Mesenchymal stem cell (in vitro differentiated cells and primary cell): Measurements from ENCODE around the gene RUFY3.
"Not testable (repeated sequence)": the region's sequence is repeated elsewhere in the genome, so short reads cannot be mapped to it uniquely, and the experiment has no call there.

Experiments
- DNase-seq: peaks from one replicate; pipeline ENCODE4 v3.0.0-alpha.2; 2013
- H2AFZ ChIP-seq: one replicate; pipeline ENCODE4 v1.6.1; 2013; ENCODE audit warnings: low read depth, mild to moderate bottlenecking, control low read depth, inconsistent platforms, low read length, moderate library complexity
- H2AK5ac ChIP-seq: 2 replicates; pipeline ENCODE4 v1.6.1; 2013; ENCODE audit warnings: low read length, moderate library complexity, mild to moderate bottlenecking, inconsistent platforms; ENCODE audit not compliant: severe bottlenecking
- H2BK120ac ChIP-seq: one replicate; pipeline ENCODE4 v1.6.1; 2013; ENCODE audit warnings: low read depth, mild to moderate bottlenecking, inconsistent platforms, low read length, moderate library complexity
- H2BK12ac ChIP-seq, 2 experiments: one replicate each; pipeline ENCODE4 v1.6.1; 2013; ENCODE audit warnings: inconsistent platforms in 2 of 2, low read length in 2 of 2, mild to moderate bottlenecking in 2 of 2, moderate library complexity in 2 of 2, control low read depth in 1 of 2
- H2BK15ac ChIP-seq: one replicate; pipeline ENCODE4 v1.6.1; 2013; ENCODE audit warnings: mild to moderate bottlenecking, low read depth, inconsistent platforms; ENCODE audit not compliant: poor library complexity, severe bottlenecking
- H2BK5ac ChIP-seq: 2 replicates; pipeline ENCODE4 v1.6.1; 2013; ENCODE audit warnings: low read depth, mild to moderate bottlenecking, low read length, control low read depth, inconsistent platforms; ENCODE audit not compliant: poor library complexity, severe bottlenecking
- H3K14ac ChIP-seq, 2 experiments: one replicate each; pipeline ENCODE4 v1.6.1; 2013; ENCODE audit warnings: inconsistent platforms in 2 of 2, low read length in 2 of 2, control low read depth in 1 of 2, mild to moderate bottlenecking in 1 of 2, moderate library complexity in 1 of 2
- H3K18ac ChIP-seq, 2 experiments: one replicate each; pipeline ENCODE4 v1.6.1; 2013; ENCODE audit warnings: inconsistent platforms in 2 of 2, low read length in 2 of 2, control low read depth in 1 of 2, low read depth in 1 of 2, mild to moderate bottlenecking in 1 of 2
- H3K23ac ChIP-seq, 2 experiments: one replicate each; pipeline ENCODE4 v1.6.1; 2013; ENCODE audit warnings: inconsistent platforms in 2 of 2, low read length in 2 of 2, mild to moderate bottlenecking in 2 of 2, moderate library complexity in 2 of 2, control low read depth in 1 of 2
- H3K27ac ChIP-seq: 2 replicates; pipeline ENCODE4 v1.5.1; 2013; ENCODE audit warnings: mild to moderate bottlenecking, moderate library complexity, low read length, control low read depth, inconsistent platforms; ENCODE audit not compliant: poor library complexity, severe bottlenecking
- H3K27me3 ChIP-seq, 2 experiments: 2 replicates each; pipeline versions ENCODE4 v1.6.1 to v1.7.0; 2013; ENCODE audit warnings: low read length in 2 of 2, mild to moderate bottlenecking in 2 of 2, moderate library complexity in 2 of 2, control low read depth in 1 of 2, inconsistent platforms in 1 of 2; ENCODE audit not compliant: control insufficient read depth in 1 of 2, insufficient read depth in 1 of 2
- H3K36me3 ChIP-seq, 2 experiments: 2 replicates each; pipeline versions ENCODE4 v1.6.1 to v1.7.0; 2013; ENCODE audit warnings: low read length in 2 of 2, control low read depth in 1 of 2, inconsistent platforms in 1 of 2, low read depth in 1 of 2, mild to moderate bottlenecking in 1 of 2; ENCODE audit not compliant: insufficient read depth in 2 of 2, control insufficient read depth in 1 of 2
- H3K4ac ChIP-seq, 2 experiments: one replicate each; pipeline ENCODE4 v1.6.1; 2013; ENCODE audit warnings: inconsistent platforms in 2 of 2, low read length in 2 of 2, mild to moderate bottlenecking in 2 of 2, moderate library complexity in 2 of 2, control low read depth in 1 of 2, low read depth in 1 of 2
- H3K4me1 ChIP-seq: 2 replicates; pipeline ENCODE4 v1.6.1; 2013; ENCODE audit warnings: low read depth, low read length, control low read depth; ENCODE audit not compliant: control insufficient read depth, insufficient read depth
- H3K4me2 ChIP-seq: 2 replicates; pipeline ENCODE4 v1.6.1; 2013; ENCODE audit warnings: low read length, mild to moderate bottlenecking, inconsistent platforms; ENCODE audit not compliant: poor library complexity, severe bottlenecking
- H3K4me3 ChIP-seq, 2 experiments: 2 replicates each; pipeline versions ENCODE4 v1.5.1 to v1.7.0; 2013; ENCODE audit warnings: low read length in 2 of 2, mild to moderate bottlenecking in 2 of 2, control low read depth in 1 of 2, low read depth in 1 of 2; ENCODE audit not compliant: insufficient read depth in 1 of 2
- H3K79me1 ChIP-seq: replicated peaks from 2 replicates; pipeline ENCODE4 v1.6.1; 2013; ENCODE audit warnings: mild to moderate bottlenecking, control low read depth, low read length, inconsistent platforms; ENCODE audit not compliant: poor library complexity, severe bottlenecking
- H3K9ac ChIP-seq: 2 replicates; pipeline ENCODE4 v1.7.0; 2013; ENCODE audit warnings: mild to moderate bottlenecking, low read length, moderate library complexity
- H3K9me3 ChIP-seq: 2 replicates; pipeline ENCODE4 v1.7.0; 2013; ENCODE audit warnings: mild to moderate bottlenecking, low read length; ENCODE audit not compliant: control insufficient read depth
- H4K8ac ChIP-seq: one replicate; pipeline ENCODE4 v1.6.1; 2013; ENCODE audit warnings: inconsistent platforms, mild to moderate bottlenecking, low read length, moderate library complexity
- H4K91ac ChIP-seq: one replicate; pipeline ENCODE4 v1.6.1; 2013; ENCODE audit warnings: mild to moderate bottlenecking, low read length, inconsistent platforms
- WGBS: methylation state at CpG from one replicate; pipeline ENCODE4 v1.1.7; 2013; ENCODE audit warnings: mixed read lengths; 5-methylcytosine and 5-hydroxymethylcytosine counted together

RUFY3 gene

DNA sequence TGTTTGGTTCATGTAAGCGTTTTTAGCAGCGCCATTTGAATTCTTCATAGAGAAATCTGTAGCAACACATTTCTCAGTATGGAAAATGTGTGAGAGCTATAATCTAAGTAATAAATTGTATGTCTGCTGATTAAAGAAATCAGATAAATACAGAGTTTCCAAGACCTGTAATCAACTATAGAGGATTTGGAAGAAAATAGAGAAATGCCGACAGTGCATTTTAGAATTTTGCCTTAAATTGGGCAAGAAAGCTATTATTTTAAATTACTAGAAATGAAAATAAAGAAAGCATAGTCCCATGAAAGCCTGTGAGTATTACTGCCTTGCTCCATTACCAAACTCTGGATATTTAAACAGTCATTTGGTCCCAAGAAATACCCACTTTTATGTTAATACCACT, 2.7 kb downstream of the RUFY3 start:
- H3K23ac ChIP-seq: no peak overlapping the region
- WGBS: 100% methylated on average over 2 of the region's 3 CpGs

DNA sequence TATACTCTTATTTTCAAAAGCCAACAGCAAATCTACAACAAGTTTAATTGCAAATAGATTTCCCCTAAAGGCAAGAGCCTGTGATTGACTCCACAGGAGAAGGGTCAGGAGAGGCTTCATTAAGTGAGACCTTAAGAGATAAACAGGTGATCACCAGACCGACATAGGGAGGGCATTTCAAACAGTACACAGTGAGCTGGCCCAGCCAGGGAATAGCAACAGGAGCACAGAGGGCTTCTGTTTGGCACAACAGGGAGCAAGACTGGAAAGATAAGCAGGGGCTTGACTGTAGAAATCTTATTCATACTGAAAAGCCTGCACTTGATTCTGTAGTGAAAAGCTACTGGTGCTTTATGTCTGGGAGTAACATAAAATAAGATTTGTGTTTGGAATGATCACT, 3.9 kb downstream of the RUFY3 start:
- no peak overlapping the region for H2AK5ac ChIP-seq
- DNase-seq: no peak
- peaks cover 5% of the 10 kb centered on the region for H3K4me1 ChIP-seq
- no peaks in the 10 kb centered on the region for H3K27me3 ChIP-seq
- no peak overlapping the region for H3K23ac ChIP-seq
- H2BK12ac ChIP-seq: no peak overlapping the region
- H2BK120ac ChIP-seq: no peak overlapping the region
- H3K4me2 ChIP-seq: no peak overlapping the region
- no peak overlapping the region for H2AFZ ChIP-seq
- H3K14ac ChIP-seq: no peak overlapping the region
- no peak overlapping the region for H3K9ac ChIP-seq
- peaks cover 23% of the 10 kb centered on the region for H3K79me1 ChIP-seq
- no peak overlapping the region for H3K4ac ChIP-seq
- no peaks in the 10 kb centered on the region for H3K9me3 ChIP-seq
- H4K91ac ChIP-seq: no peak overlapping the region
- no peak overlapping the region for H4K8ac ChIP-seq
- 64% methylated on average over 1 of the region's 1 CpG for WGBS
- no peak overlapping the region for H3K4me3 ChIP-seq
- H3K36me3 ChIP-seq: peaks cover 0 to 40% of the 10 kb centered on the region in 2 experiments
- no peak overlapping the region for H2BK5ac ChIP-seq
- no peak overlapping the region for H3K27ac ChIP-seq
- no peak overlapping the region for H2BK15ac ChIP-seq
- no peak overlapping the region for H3K18ac ChIP-seq

More for the DNA sequence above, 2.7 kb downstream of the RUFY3 start:
- no peak overlapping the region for H2BK12ac ChIP-seq
- no peak overlapping the region for H3K27ac ChIP-seq
- H3K4me3 ChIP-seq: peak overlapping the region in 1 of 2 experiments; percentile 97
- H3K79me1 ChIP-seq: peaks cover 19% of the 10 kb centered on the region
- H2BK120ac ChIP-seq: no peak overlapping the region
- no peak overlapping the region for H3K14ac ChIP-seq
- no peaks in the 10 kb centered on the region for H3K9me3 ChIP-seq
- no peak overlapping the region for H3K4ac ChIP-seq
- no peak overlapping the region for H4K91ac ChIP-seq
- H2AK5ac ChIP-seq: no peak overlapping the region
- no peak overlapping the region for H2BK5ac ChIP-seq
- no peak overlapping the region for H3K4me2 ChIP-seq
- H4K8ac ChIP-seq: no peak overlapping the region
- H2AFZ ChIP-seq: no peak overlapping the region
- DNase-seq: no peak
- no peak overlapping the region for H3K9ac ChIP-seq
- no peak overlapping the region for H3K18ac ChIP-seq
- H3K27me3 ChIP-seq: no peaks in the 10 kb centered on the region
- no peak overlapping the region for H2BK15ac ChIP-seq
- peaks cover 0 to 31% of the 10 kb centered on the region in 2 experiments for H3K36me3 ChIP-seq
- peaks cover 5% of the 10 kb centered on the region for H3K4me1 ChIP-seq

- not testable (repeated sequence) for H3K27ac ChIP-seq, H3K4me1 ChIP-seq, H4K8ac ChIP-seq, H3K23ac ChIP-seq, H3K4me2 ChIP-seq, H2BK12ac ChIP-seq, H2BK5ac ChIP-seq, H2BK15ac ChIP-seq, H3K9me3 ChIP-seq, H2AFZ ChIP-seq, H3K27me3 ChIP-seq, H3K4ac ChIP-seq, H4K91ac ChIP-seq, H3K18ac ChIP-seq, H3K9ac ChIP-seq, H2AK5ac ChIP-seq, H2BK120ac ChIP-seq, H3K4me3 ChIP-seq, H3K14ac ChIP-seq, DNase-seq
- Histone ChIP-seq H3K79me1 (peaks cover 27% of the 10 kb centered on the region), H3K36me3 (peaks cover 0 to 43% of the 10 kb centered on the region in 2 experiments)
- 98% methylated on average over 11 of the region's 11 CpGs for WGBS
Measured at GRCh38 chr4:70726515-70726914, 4.8 kb downstream of the RUFY3 start.

DNA sequence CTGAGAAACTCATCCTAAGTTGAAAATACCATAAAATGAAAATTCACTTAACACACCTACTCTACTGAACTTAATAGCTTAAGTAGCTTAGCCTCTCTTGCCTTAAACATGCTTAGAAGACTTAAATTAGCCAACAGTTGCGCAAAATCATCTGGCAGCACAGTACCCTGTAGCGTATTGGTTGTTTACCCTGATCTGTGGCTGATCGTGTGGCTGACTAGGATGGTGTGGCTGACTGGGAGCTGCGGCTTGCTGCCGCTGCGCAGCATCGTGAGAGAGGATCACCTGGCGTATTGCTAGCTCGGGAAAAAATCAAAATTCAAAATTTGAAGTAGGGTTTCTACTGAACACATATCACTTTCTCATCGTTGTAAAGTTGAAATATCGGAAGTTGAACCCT, 6.3 kb downstream of the RUFY3 start:
- no peak overlapping the region for H2AK5ac ChIP-seq
- no peak overlapping the region for H4K91ac ChIP-seq
- H3K4me3 ChIP-seq: no peak overlapping the region
- H3K9me3 ChIP-seq: no peaks in the 10 kb centered on the region
- no peak overlapping the region for H3K4me2 ChIP-seq
- no peaks in the 10 kb centered on the region for H3K27me3 ChIP-seq
- H2BK12ac ChIP-seq: no peak overlapping the region
- no peak overlapping the region for H2BK15ac ChIP-seq
- H3K9ac ChIP-seq: no peak overlapping the region
- no peak overlapping the region for H2AFZ ChIP-seq
- no peak overlapping the region for H3K14ac ChIP-seq
- peaks cover 2% of the 10 kb centered on the region for H3K4me1 ChIP-seq
- H3K36me3 ChIP-seq: peaks cover 0 to 53% of the 10 kb centered on the region in 2 experiments
- H3K18ac ChIP-seq: no peak overlapping the region
- no peak for DNase-seq
- H4K8ac ChIP-seq: no peak overlapping the region
- H3K23ac ChIP-seq: no peak overlapping the region
- no peak overlapping the region for H3K27ac ChIP-seq
- H2BK5ac ChIP-seq: no peak overlapping the region
- 98% methylated on average over 7 of the region's 11 CpGs for WGBS
- H3K4ac ChIP-seq: no peak overlapping the region
- peaks cover 24% of the 10 kb centered on the region for H3K79me1 ChIP-seq
- no peak overlapping the region for H2BK120ac ChIP-seq
